HG03159 (cell line): Measurements from ENCODE around the gene ATP5ME.

ENCODE experiments used
- ATAC-seq: cut with Tn5 transposase; IDR thresholded peaks from one replicate; pipeline ENCODE4 v1.9.1; 2021; ENCODE audit warnings: mild to moderate bottlenecking, moderate library complexity; ENCODE audit not compliant: unreplicated experiment

The ATP5ME gene

GRCh38 chr4:623914-624566, 50.0 kb downstream of the ATP5ME start:
- no peak for ATAC-seq

- ATAC-seq, result no peak
These were observed 50.8 kb downstream of the ATP5ME start for GRCh38 chr4:622996-623913.
